Stimulated activated CD8-positive, alpha-beta memory T cell treated with anti-CD3 and anti-CD28 coated beads, Interleukin-7, amount 100 ng/mL, for 48 hours (primary cell): ENCODE results near the gene PRKG1.
"Not testable (repeated sequence)": the region's sequence is repeated elsewhere in the genome, so short reads cannot be mapped to it uniquely, and the experiment has no call there.

Experiments
- DNase-seq, 2 donors: peaks; one replicate each; pipeline ENCODE4 v3.0.0-alpha.2; 2020; ENCODE audit warnings: low read depth in 1 of 2; ENCODE audit errors: extremely low read depth in 1 of 2

Gene PRKG1

GRCh38 chr10:51112013-51112412, 37.7 kb downstream of the PRKG1 start:
- no peak for DNase-seq

DNA sequence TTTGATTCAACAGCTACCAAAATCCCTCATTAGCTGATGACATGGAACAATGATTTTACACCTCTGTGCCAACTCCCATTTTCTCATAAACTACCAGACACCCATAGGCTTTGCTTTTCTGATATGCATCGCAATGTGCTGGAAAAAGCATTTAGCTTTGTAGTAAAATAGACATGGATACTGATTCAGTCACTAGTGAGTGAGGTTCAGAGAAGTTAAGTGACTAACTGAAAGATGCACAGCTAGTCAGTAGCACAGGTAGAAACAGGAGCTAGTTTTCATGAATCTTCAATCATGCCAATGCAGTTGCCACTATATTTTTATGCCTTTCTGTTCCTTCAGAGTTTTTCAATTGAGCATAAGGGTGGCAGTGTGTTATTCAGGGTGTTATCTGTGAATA, 38.7 kb downstream of the PRKG1 start:
- no peak for DNase-seq

DNA sequence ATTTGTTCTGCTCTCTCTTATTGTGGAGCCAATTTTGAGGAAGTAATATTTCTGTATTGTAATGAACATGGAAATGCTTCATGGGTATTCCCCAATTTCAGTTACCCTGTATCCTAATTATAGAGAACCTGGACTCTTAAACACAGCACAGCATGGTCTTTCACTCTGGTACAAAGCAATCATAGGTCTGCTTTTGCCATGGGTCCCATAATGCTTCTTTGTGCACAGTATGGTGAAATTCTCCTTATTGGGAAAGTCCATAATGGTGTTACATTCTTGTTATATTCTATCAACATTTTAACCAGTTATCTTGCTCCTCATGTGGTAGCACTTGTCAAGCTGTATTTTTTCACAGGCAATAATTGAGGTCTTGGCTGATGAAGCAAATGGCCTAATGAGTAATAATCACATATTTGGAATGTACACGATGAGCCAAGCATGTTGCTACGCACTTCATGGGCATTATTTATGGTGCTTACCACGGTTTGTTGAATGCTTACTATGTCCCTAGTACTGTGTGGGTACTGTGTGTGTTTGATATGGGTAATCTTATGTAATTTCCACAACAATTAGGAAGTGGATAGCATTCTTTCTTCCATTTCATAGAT, 42.9 kb downstream of the PRKG1 start:
- DNase-seq = no peak

DNA sequence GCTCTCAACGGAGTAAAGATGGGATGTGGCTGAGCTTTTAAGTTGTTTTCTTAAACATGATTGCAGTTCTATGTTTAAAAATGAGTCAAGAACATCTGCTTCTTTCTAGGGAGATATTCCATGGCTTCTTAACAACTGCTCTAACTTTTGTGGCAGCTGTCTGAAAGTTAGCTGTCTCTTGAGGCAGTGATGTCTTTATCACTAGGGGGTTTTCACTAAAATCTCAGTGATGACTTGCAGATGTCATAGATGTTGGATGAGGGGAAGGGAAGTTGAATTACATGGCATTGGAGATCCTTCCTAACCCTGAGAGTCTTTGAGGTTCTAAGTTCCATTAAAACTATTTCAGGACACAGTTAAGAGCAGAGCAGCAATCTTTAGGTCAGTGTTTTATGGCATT, 43.5 kb downstream of the PRKG1 start:
- DNase-seq = no peak

DNA sequence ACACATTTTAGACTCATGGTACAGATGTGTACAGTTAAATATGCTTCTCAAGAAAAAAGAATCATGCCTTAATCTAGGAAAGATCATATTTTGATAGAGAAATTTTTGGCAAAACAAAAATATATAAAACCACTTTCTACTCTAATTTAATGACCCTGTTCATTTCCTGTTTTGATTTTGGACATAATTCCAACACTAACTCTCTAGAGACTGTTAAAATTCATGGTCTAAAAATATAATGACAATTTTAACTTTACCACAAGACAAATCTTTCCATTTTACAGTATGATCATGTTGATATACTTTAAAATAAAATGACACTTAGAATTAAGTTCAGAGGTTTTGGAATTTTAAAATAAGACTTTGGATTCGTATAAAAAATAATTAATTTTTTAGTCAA, 45.2 kb downstream of the PRKG1 start:
- DNase-seq = no peak

GRCh38 chr10:51121861-51122260, 47.6 kb downstream of the PRKG1 start:
- no peak for DNase-seq

DNA sequence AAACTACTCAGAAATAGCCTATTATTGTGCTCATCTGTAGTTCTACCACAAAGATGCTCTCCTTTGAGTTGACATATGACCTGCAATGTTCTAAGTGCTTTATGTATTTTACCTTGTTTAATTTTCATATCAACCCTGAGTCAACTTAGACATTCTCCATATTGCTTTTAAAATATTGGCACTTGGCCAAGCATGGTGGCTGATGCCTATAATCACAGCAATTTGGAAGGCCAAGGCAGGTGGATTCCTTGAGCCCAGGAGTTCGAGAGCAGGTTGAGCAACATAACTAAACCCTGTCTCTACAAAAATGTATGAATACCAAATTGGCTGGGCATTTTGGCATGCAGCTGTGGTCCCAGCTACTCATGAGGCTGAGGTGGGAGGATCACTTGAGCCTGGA, 50.6 kb downstream of the PRKG1 start:
- no peak for DNase-seq

DNA sequence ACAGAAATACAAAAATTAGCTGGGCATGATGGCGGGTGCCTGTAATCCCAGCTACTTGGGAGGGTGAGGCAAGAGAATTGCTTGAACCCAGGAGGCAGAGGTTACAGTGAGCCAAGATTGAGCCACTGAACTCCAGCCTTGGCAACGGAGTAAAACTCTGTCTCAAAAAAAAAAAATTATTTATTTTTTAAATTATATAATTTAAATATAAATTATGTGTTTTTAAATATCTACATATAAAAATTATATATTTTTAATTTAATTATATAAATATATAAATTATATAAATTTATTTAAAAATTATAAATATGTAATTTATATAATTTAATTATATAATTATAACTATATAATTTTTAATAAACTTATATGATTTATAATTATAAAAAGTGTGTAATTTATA, 51.2 kb downstream of the PRKG1 start:
- DNase-seq = no peak

DNA sequence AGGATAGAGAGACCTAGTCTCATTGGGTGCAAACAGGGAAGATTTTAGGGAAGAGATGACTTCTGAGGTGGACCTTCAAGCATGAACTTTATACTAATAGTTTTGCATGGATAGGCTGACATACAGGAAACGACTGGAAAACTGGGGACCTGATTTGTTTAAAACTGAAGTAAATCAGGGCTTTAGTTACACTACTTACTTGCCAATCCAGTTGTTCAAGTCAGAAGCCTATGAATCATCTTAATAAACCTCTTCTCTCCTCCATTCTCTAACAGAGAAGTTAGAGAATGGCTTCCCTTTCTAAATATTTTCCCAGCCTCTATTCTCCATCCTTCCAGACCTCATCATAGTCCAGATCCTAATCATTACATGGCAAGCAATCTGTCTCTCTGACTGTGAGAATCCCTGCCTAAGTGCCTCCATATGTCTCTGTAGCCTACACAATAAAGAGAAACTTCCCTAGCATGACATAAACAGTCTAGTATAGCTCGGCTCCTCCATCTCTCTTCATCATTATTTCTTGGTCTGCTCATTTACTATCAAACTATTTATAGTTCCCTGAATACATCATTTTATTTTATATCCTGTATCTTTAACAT, 55.8 kb downstream of the PRKG1 start:
- DNase-seq = no peak

- no peak for DNase-seq
Observed at GRCh38 chr10:51137756-51138529, 63.7 kb downstream of the PRKG1 start.

DNA sequence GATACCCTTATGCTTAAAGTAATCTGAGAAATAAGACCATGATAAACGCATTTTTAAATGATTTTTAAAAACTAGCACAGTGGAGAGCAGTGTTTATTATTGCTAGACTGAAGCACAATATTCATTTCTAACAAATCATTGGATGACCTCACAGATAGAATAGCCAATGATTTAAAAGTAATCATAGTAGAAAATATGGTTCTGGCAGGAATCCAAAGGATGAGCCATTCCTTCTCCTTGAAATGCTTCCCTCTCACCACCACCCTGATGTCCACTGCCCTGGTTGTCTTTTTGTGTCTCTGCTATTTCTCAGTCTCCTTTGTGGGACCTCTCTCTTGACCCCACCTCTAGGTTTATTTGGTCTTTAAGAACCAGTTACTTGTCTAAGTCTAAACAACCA, 64.9 kb downstream of the PRKG1 start:
- no peak for DNase-seq

DNA sequence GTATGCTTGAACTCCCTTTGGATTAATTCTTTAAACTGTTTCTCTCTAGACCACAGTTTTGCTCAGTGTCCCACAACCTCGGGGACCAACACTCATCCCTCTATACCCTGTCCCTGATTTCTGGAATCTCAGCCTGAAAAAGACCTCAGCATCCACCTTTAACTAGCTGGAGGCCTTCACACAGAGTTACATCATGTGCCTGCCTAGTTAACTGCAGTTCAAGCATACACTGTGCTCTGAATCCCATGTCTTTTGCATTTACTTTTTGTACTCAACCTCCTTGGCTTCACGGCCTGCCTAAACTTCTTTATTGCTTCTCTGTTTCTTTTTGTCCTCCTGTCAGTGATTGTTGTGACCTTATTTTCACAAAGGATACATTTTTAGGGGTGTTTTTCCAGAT, 66.7 kb downstream of the PRKG1 start:
- no peak for DNase-seq

DNA sequence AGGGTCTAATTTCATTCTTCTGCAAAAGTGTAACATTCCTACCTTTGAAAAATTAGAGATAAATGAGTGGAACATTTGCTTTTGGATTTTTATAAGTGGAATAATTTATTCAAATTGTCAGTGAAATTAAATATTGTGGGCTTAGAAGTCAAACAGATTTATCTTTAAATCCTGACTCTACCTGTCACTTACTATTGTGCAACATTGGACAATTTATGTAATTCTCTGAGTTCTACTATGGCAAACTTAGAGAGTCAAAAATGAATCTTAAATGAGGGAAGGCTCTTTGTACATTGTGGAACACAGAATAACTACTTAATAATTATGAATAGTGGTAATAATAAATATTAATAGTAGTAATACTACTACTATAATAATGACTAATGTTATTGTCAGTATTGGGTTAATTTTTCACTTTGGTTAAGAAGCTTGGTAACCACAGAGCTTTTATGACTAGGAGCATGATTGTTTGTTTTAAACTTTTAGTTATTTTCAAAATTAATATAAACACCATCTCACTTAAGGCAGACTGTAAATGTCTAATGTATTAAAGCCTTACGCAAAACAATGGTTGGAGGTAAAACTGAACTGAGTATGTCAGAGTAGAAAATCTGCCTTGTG, 70.0 kb downstream of the PRKG1 start:
- no peak for DNase-seq

DNA sequence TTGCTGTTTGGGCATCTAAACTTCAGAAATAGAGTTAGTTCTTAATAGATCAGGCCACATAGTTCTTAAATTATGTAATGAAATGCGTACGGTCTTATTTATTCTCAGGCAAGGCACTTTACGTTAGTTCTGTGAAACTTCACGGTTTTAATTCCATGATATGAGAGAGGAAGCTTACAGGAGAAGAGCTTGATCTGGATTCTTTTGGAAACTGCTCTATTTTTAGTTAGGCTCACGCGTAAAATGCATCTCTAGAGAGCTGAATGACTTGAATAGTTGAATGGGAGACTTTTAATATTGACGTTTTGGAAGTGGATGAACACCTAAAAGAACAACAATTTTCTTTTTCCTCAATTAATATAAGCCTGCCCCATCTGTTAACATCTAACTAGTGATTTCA, 71.1 kb downstream of the PRKG1 start:
- no peak for DNase-seq

DNA sequence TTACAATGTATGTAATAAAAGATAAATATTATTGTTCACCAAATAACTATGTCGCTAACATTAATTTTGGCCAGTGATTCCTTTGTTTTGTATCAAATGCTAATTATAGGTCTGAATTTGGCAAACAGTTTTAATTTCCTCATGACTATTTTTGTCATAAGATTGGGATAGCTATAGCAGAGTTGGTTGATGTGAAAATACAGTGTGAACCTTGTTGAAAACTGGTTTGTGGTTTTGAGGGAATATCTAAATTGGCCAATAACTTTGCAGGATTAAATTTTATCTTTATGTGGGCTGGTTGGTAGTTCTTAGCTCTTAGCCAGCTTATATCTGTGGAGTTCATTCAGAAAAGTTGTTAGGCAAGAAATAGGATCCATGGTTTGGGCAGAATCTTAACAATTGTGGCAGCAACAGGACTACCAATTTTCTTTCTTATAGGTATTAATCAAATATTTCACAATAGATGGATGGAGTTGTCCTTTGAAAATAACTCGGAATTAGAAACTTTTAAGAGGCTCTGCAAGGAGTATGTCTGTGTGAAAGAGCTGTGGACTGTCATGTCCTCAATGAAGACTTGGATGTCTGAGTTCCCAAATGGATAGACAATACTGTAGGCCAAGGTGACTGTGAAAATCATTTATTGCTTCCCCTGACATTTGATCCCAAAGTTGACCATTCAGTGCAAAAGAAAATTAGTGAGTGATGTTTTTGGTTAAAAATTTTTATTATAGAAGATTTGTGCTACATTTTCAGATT, 73.5 kb downstream of the PRKG1 start:
- no peak for DNase-seq

GRCh38 chr10:51156926-51157325, 82.6 kb downstream of the PRKG1 start:
- no peak for DNase-seq

- no peak for DNase-seq
Observed at GRCh38 chr10:51158832-51159231, 84.5 kb downstream of the PRKG1 start.

DNA sequence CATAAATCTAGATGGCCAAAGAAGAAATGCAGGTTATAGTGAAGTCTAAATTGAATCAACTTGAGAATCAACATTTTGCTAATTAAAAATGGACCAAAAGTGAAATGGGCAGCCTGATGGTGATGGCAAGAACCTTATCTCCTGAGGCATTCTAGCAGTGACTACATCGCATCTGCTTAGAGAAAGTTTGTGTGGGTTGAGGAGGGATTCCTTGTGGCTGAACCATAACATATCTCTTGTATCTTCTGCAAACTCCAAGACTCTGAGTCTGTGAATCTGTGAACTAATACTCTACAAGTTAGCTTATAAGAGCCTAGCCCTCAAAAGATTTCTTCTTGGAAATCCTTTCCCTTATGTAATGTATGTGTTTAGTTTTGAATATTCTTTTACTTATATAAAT, 85.6 kb downstream of the PRKG1 start:
- DNase-seq = no peak

GRCh38 chr10:51162002-51162401, 87.7 kb downstream of the PRKG1 start:
- no peak for DNase-seq

DNA sequence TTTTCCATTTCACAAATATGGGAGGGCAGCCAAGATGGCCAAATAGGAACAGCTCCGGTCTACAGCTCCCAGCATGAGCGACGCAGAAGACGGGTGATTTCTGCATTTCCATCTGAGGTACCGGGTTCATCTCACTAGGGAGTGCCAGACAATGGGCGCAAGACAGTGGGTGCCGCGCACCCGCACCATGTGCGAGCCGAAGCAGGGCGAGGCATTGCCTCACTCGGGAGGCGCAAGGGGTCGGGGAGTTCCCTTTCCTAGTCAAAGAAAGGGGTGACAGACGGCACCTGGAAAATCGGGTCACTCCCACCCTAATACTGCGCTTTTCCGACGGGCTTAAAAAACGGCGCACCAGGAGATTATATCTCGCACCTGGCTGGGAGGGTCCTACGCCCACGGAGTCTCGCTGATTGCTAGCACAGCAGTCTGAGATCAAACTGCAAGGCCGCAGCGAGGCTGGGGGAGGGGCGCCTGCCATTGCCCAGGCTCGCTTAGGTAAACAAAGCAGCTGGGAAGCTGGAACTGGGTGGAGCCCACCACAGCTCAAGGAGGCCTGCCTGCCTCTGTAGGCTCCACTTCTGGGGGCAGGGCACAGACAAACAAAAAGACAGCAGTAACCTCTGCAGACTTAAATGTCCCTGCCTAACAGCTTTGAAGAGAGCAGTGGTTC, 89.2 kb downstream of the PRKG1 start:
- not testable (repeated sequence) for DNase-seq
